NOMO-1 treated with DMSO at 0.1 percent for 48 hours (cell line): ENCODE results near the gene FZD4.
"Not testable (repeated sequence)": the region's sequence is repeated elsewhere in the genome, so short reads cannot be mapped to it uniquely, and the experiment has no call there.

Experiments used
- DNase-seq: peaks from one replicate; lab custom pipeline; 2025; ENCODE audit not compliant: unreplicated experiment; lab: John Stamatoyannopoulos, UW

FZD4 gene

DNA sequence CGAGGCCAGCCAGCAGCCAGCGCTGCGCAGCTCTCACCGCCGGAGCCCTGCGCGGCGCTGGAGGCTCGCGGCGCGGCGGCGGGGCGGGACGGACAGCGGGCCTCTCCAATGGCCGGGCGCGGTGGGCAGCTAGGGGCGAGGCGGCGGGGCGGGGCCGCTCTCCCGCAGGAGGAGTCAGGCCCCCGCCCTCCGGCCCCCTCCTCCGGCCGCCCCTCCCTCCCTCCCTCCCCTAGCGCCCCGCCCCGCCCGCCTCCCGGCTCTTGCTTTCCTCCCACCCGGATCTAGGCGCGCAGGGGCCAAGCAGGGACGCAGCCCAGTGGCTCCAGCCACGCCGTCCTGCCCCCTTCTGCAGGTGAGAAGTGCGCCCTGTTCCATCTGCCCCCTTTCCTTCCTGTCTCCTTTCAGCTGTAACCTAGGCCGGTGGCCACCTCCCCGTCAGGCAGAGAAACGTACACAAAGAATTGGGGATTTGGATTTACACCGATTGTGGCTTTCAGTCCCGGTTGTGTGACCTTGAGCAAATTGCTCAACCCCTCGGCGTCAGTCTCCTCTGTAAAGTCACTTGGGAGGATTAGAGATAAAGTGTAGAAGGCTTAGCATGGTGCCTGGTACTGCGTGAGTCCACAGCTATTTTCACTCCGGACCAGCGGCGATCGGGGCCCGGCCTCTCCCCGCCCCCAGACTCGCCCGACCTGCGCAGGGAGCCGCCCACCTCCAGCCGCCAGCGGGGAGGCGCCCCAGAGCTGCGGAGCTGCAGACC lies at the start of gene FZD4:
TSS of gene FZD4 (minus strand) at position 35 of the 760 bp plus-strand sequence. CDS start 310 bp downstream, outside the sequence.
- peak; percentile 75 for DNase-seq

- DNase-seq: not testable (repeated sequence)
Measured at GRCh38 chr11:87004281-87004680, 49.1 kb upstream of the FZD4 start.

DNA sequence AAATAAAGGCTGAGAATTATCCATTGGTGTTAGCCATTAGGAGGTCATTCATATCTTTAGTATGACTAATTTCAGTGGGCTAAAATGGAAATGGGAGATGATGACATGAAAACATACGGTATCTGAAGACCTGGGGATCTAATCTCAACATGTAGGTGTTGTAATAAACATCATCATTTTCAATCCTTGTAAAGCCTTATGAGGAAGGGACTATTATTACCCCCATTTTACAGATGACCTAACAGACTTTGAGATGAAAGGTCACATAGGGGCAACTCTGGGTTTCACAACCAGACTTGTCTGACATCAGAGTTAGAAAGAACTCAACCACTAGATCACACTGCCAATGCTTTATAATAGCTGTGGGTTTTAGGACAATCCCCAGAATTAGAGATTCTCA lies 47.7 kb upstream of the FZD4 start:
- DNase-seq: no peak

DNA sequence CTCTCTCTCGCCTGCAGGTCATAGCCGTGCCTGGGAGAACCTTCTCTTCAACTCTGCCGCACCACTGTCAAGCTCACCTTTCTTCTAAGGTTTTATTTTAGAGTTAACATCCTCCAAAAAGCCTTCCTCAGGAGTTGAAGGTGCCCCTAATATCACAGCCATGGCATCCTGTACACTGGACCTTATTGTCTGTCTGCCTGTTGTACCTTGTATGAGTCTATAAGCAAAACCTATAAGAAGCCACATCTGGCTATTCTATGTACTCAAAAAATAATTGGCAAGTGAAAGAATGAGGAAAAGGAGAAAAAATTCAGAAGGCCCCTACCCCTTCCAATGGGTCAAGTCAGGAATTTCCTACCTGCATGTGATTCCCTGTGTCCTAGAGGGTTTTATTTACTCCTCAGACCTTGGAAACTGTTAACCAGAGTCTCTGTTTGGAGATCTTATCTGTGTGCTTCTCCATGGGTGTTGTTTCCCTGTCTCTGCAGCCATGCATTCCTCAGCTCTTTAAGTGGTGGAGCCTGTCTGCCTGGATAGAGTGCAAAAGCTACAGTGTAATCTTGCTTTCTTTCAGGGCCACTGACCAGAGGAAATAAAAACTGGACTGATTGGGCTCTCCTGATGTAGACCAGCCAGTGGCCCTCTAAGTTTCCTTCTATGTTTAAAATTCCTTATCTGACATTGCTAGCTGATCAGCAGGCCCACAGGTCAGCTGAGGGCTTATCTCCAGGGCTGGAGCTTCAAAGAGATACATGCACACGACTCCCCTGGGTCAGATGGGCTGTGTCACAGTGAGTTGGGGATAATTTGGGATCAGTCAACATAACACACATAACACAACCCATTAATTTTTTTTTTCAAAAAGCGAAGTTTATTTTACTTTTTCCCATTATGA lies 44.9 kb upstream of the FZD4 start:
- DNase-seq: no peak

GRCh38 chr11:86999388-86999787 lies 44.2 kb upstream of the FZD4 start:
- no peak for DNase-seq

DNA sequence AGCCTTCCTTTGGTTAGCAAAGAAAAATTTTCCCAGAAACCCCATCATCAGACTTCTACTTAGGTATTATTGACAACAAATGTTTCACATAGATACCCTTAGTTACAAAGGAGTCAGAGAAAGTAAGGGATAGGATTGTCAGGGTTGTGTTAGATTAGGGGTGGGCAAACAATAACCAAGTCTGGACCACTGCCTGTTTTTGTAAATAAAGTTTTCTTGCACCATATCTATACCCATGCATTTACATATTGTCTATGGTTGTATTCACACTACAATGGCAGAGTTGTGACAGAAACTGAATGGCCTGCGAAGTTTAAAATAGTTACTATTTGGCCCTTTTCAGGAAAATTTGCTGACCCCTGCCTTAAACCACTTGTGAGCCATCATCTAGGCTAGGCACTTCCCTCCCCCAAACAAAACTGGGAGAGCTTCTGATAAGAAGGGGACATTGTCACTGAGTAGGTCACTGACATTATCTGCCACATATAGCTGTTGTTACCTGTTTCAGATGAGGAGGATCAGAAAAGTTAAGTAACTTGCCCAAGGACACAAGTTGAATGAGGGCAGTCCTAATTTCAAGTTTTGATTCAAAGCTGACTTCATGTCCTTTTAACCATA lies 41.9 kb upstream of the FZD4 start:
- DNase-seq: no peak

DNA sequence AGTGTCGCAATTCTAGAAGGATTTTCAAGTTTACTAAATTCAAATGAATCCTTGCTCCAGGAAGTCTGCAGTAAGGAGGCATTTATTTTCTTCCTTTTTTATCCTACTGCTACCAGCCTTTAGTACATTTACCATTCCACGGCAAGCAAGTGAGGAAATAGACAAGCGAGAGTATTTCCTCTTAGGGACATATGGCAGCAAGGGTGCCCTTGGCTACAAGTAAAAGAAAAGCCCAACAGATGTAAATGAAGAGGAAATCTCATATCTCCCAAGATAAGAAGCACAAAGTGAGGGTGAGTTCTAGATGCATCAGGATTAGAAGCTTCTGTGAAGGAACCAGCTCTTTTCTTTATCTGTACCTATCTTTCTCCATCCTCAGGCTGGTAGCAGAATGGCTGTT lies 37.8 kb upstream of the FZD4 start:
- DNase-seq: no peak

GRCh38 chr11:86992340-86992739 lies 37.1 kb upstream of the FZD4 start:
- DNase-seq: not testable (repeated sequence)

GRCh38 chr11:86991341-86991740 lies 36.1 kb upstream of the FZD4 start:
- DNase-seq: no peak

GRCh38 chr11:86990515-86990914 lies 35.3 kb upstream of the FZD4 start:
- no peak for DNase-seq

- no peak for DNase-seq
Measured at GRCh38 chr11:86990031-86990430, 34.8 kb upstream of the FZD4 start.

- DNase-seq: no peak
Measured at GRCh38 chr11:86988351-86988881, 33.2 kb upstream of the FZD4 start.

DNA sequence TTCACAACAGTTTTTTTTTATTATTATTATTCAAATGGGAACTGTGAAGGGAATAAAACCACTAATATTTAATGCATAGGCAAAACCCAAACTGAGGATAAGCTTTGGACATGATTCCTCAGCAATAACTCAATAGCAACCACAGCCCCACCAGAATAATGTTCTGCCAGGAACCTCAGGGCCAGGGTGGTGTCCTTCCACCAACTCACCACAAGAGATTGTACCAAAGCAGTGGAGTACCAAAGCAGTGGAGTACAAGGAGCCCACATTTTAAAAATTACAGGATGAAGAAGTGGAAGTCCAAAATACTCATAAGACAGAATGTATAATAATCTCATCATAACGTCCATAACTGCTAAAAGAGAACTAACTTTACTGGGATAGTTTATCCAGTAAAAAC lies 32.5 kb upstream of the FZD4 start:
- DNase-seq: no peak

- no peak for DNase-seq
Measured at GRCh38 chr11:86984701-86985100, 29.5 kb upstream of the FZD4 start.

DNA sequence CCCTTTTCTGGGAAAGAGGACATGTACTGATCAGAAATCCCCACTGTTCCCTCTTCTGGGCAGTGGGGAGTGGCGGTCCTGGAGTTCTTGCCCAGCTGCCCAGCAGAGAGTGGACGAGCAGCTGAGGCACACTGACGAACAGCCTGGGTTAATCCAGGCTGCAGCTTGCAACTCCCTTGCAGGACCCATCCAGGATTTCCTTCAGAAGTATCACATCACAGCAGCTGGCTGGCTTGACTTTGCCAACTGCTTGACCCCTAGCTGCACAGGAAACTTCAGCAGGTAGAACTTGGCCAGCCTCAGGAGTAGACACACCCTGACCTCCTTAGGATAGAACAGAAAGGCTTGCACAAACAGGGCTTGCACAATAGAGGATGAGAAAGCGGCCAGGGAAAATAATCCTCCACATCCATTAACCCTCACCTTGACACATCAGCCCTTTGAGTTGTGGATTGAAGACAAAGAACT lies 27.9 kb upstream of the FZD4 start:
- DNase-seq: no peak

DNA sequence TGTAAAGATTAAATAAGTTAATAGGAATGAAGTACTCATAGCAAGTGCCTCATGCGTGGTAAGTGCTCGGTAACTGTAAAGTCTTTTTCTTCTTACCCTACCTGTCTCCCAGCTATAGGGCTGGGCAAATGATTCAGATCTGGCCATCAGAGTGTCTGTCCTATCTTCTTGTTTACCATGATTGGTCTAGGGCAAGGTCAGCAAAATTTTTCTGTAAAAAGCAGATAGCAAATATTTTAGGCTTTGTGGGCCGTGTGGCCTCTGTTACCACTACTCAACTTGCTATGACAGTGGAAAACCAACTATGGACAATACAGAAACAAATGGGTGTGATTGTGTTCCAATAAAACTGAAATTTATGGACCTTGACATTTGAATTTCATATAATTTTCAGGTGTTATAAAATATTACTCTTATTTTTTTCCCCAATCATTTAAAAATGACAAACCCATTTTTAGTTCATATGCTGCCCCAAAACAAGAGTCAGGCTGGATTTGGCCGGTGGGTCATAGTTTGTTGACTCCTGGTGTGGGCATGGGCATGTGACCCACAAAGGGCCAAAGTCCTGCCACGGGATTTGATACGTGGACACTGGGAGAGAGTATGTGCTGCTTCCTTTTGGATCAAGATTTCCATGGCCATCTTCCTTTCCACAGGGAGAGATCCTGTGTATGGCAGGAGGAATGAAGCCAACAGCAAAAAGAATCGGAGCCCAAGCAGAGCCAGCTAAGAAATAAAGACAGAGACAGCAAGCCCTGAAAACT lies 26.8 kb upstream of the FZD4 start:
- no peak for DNase-seq

GRCh38 chr11:86980086-86980796 lies 25.0 kb upstream of the FZD4 start:
- no peak for DNase-seq

- DNase-seq: peak; percentile 27
Measured at GRCh38 chr11:86978756-86979608, 23.8 kb upstream of the FZD4 start.

DNA sequence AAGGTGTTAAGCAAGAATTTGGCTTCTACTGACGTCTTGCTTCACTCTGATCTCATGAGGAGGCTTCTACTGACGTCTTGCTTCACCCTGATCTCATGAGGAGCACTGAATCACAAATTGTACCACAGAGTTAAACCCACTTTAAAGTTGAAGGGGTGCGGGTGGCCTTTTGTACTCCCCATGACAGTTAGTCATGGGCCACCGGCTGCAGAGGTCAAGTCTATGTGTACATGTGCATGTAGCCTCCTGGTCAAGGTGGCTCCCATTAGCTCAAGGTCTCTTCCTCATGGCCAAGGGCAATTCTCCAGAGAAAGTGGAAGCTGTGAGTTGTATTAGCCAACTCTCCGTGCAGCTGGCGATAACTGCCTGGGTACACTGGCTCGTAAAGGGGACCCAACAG lies 23.1 kb upstream of the FZD4 start:
- DNase-seq: peak; percentile 49
